Measurements from ENCODE around the gene HDAC6. TPM values are rescaled to one million over a fixed set of nuclear protein-coding genes. Genes with fewer than 3 reads are reported as not detected.
A peak's percentile ranks its signal among the peaks of the same experiment; 100 is the strongest.

The HDAC6 gene
- total and polyA plus RNA-seq, 12 donors, result 28.4 to 102 (median 32.3) TPM

GRCh38 chrX:48813644-48814043 lies 11.8 kb downstream of the HDAC6 start:
- intact Hi-C loops (cut with DNase I), result no loop called here
- 90 to 98% methylated on average over 8 of the region's 8 CpGs for WGBS, 2 donors
- H3K36me3 ChIP-seq, result peaks cover 0 to 83% (median 0%) of the 10 kb centered on the region in 9 donors

GRCh38 chrX:48814722-48815121 lies 12.9 kb downstream of the HDAC6 start:
- no peaks in the 10 kb centered on the region for H3K27me3 ChIP-seq
- DNase-seq (no peak), ATAC-seq (no peak)
- 95% methylated on average over 8 of the region's 8 CpGs for WGBS, 2 donors
- no peaks in the 10 kb centered on the region for H3K9me3 ChIP-seq
- H3K36me3 ChIP-seq, result peaks cover 0 to 81% (median 0%) of the 10 kb centered on the region in 9 donors
- no peak overlapping the region for H3K27ac ChIP-seq
- no peak overlapping the region for H3K4me3 ChIP-seq
- TF ChIP-seq, protein P1, sequence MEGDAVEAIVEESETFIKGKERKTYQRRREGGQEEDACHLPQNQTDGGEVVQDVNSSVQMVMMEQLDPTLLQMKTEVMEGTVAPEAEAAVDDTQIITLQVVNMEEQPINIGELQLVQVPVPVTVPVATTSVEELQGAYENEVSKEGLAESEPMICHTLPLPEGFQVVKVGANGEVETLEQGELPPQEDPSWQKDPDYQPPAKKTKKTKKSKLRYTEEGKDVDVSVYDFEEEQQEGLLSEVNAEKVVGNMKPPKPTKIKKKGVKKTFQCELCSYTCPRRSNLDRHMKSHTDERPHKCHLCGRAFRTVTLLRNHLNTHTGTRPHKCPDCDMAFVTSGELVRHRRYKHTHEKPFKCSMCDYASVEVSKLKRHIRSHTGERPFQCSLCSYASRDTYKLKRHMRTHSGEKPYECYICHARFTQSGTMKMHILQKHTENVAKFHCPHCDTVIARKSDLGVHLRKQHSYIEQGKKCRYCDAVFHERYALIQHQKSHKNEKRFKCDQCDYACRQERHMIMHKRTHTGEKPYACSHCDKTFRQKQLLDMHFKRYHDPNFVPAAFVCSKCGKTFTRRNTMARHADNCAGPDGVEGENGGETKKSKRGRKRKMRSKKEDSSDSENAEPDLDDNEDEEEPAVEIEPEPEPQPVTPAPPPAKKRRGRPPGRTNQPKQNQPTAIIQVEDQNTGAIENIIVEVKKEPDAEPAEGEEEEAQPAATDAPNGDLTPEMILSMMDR (IDR thresholded peaks at IDR 0.05), result no peak
- H3K4me1 ChIP-seq, result no peaks in the 10 kb centered on the region
- intact Hi-C loops (cut with DNase I), result no loop called here

More at GRCh38 chrX:48813644-48814043, 11.8 kb downstream of the HDAC6 start:
- no peaks in the 10 kb centered on the region for H3K4me1 ChIP-seq
- no peak overlapping the region for H3K4me3 ChIP-seq
- no peak overlapping the region for H3K27ac ChIP-seq
- DNase-seq, result no peak
- H3K27me3 ChIP-seq, result no peaks in the 10 kb centered on the region
- no peaks in the 10 kb centered on the region for H3K9me3 ChIP-seq
- no peak for ATAC-seq
- TF ChIP-seq, protein P1 (IDR thresholded peaks at IDR 0.05), result no peak

DNA sequence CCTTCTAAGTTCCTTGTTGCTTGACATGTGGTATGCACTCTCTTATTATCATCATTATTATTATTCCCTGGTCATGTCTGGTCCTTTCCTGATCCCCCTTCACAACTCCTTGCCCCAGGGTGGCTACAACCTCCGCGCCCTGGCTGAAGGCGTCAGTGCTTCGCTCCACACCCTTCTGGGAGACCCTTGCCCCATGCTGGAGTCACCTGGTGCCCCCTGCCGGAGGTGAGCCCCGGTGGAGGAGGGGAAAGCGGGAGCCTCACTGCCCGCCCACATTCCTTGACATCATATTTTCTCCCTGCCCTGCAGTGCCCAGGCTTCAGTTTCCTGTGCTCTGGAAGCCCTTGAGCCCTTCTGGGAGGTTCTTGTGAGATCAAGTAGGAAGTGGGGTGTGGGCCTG lies 13.4 kb downstream of the HDAC6 start:
- no peaks in the 10 kb centered on the region for H3K9me3 ChIP-seq
- DNase-seq (no peak), ATAC-seq (no peak)
- H3K27ac ChIP-seq, result no peak overlapping the region
- TF ChIP-seq, protein P1 (IDR thresholded peaks at IDR 0.05), result no peak
- H3K4me1 ChIP-seq, result no peaks in the 10 kb centered on the region
- WGBS, 2 donors, result 84 to 92% methylated on average over 8 of the region's 8 CpGs
- peaks cover 0 to 81% (median 0%) of the 10 kb centered on the region in 9 donors for H3K36me3 ChIP-seq
- no peaks in the 10 kb centered on the region for H3K27me3 ChIP-seq
- no peak overlapping the region for H3K4me3 ChIP-seq
- intact Hi-C loops (cut with DNase I), result no loop called here

- Histone ChIP-seq H3K27me3 (no peaks in the 10 kb centered on the region), H3K36me3 (peaks cover 0 to 72% (median 0%) of the 10 kb centered on the region in 9 donors), H3K9me3 (no peaks in the 10 kb centered on the region), H3K4me1 (no peaks in the 10 kb centered on the region), H3K27ac (no peak overlapping the region), H3K4me3 (no peak overlapping the region)
- DNase-seq, result no peak
- TF ChIP-seq, protein P1 (IDR thresholded peaks at IDR 0.05), result no peak
- WGBS, 2 donors, result 92 to 95% methylated on average over 15 to 18 of the region's 18 CpGs
- intact Hi-C loops (cut with DNase I), result no loop called here
- peak in 1 of 8 donors; percentile 25 for ATAC-seq
Measured at GRCh38 chrX:48816014-48816810, 14.3 kb downstream of the HDAC6 start.
